GM21717 (cell line): ENCODE results near the gene ELAPOR1.
A peak's percentile ranks its signal among the peaks of the same experiment; 100 is the strongest.

Experiments used
- ATAC-seq: cut with Tn5 transposase; IDR thresholded peaks from one replicate; pipeline ENCODE4 v1.9.1; 2021; ENCODE audit warnings: mild to moderate bottlenecking, moderate library complexity; ENCODE audit not compliant: unreplicated experiment

Gene ELAPOR1

GRCh38 chr1:109095631-109096030, 18.3 kb upstream of the ELAPOR1 start:
- ATAC-seq = no peak

GRCh38 chr1:109096120-109096519, 17.8 kb upstream of the ELAPOR1 start:
- no peak for ATAC-seq

GRCh38 chr1:109099938-109100773, 13.8 kb upstream of the ELAPOR1 start:
- ATAC-seq = peak; percentile 79

- no peak for ATAC-seq
These were observed 9.4 kb upstream of the ELAPOR1 start for GRCh38 chr1:109104364-109105151.

GRCh38 chr1:109105881-109106280, 8.0 kb upstream of the ELAPOR1 start:
- ATAC-seq = no peak

- ATAC-seq = no peak
These were observed 6.1 kb upstream of the ELAPOR1 start for GRCh38 chr1:109107785-109108184.

GRCh38 chr1:109109906-109110305, 4.0 kb upstream of the ELAPOR1 start:
- no peak for ATAC-seq

- no peak for ATAC-seq
These were observed 2.4 kb upstream of the ELAPOR1 start for GRCh38 chr1:109111386-109112055.

GRCh38 chr1:109112056-109112651, 1.8 kb upstream of the ELAPOR1 start:
- no peak for ATAC-seq

- ATAC-seq = peak; percentile 62
These were observed 1.1 kb upstream of the ELAPOR1 start for GRCh38 chr1:109112652-109113285.

- no peak for ATAC-seq
These were observed 393 bp downstream of the ELAPOR1 start for GRCh38 chr1:109114342-109114674.

- no peak for ATAC-seq
These were observed 1.8 kb downstream of the ELAPOR1 start for GRCh38 chr1:109115685-109116084.

GRCh38 chr1:109116286-109116685, 2.4 kb downstream of the ELAPOR1 start:
- no peak for ATAC-seq

GRCh38 chr1:109118089-109118488, 4.2 kb downstream of the ELAPOR1 start:
- no peak for ATAC-seq

- no peak for ATAC-seq
These were observed 6.4 kb downstream of the ELAPOR1 start for GRCh38 chr1:109120356-109120755.

GRCh38 chr1:109131059-109131458, 17.1 kb downstream of the ELAPOR1 start:
- no peak for ATAC-seq

- ATAC-seq = no peak
These were observed 17.9 kb downstream of the ELAPOR1 start for GRCh38 chr1:109131800-109132199.

- ATAC-seq = no peak
These were observed 19.2 kb downstream of the ELAPOR1 start for GRCh38 chr1:109133002-109133706.

- ATAC-seq = no peak
These were observed 19.9 kb downstream of the ELAPOR1 start for GRCh38 chr1:109133815-109134214.

- no peak for ATAC-seq
These were observed 20.5 kb downstream of the ELAPOR1 start for GRCh38 chr1:109134423-109134822.
